GM23248 (cell line): ENCODE data around the gene HACD1.

Experiments used
- EZH2 ChIP-seq: fragments of 200-600 bp; sonication (generic); IDR thresholded peaks from 2 replicates; pipeline ENCODE4 v1.6.1; 2018; ENCODE audit warnings: antibody characterized with exemption, mild to moderate bottlenecking; ENCODE audit not compliant: insufficient read depth, poor library complexity, severe bottlenecking
- EZH2phosphoT487 ChIP-seq: fragments of 200-600 bp; sonication (generic); IDR thresholded peaks from 2 replicates; pipeline ENCODE4 v1.6.1; 2018; ENCODE audit warnings: antibody characterized with exemption, moderate library complexity, mild to moderate bottlenecking, low read depth; ENCODE audit not compliant: insufficient read depth

DNA sequence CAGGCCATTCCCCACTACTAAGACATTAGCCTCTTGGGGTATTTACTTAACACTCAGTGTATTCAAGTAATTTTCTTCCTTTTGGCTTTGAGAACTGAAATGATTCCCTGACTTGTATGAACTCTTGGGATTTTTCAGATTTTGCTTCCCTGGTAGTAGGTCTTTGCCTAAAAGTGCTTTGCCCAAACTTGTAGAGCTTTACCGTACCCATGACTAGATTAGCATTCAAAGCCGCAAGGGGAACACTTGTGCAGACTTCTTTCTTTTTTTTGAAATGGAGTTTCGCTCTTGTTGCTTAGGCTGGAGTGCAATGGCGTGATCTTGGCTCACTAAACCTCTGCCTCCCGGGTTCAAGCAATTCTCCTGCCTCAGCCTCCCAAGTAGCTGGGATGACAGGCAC is 20.7 kb upstream of the HACD1 start:
- TF ChIP-seq EZH2 (no peak), EZH2phosphoT487 (no peak)
